Hepatocyte (in vitro differentiated cells): ENCODE data around the gene NR1D2. TPM values are rescaled to one million over a fixed set of nuclear protein-coding genes. Genes with fewer than 3 reads are reported as not detected.
"Not testable (repeated sequence)": the region's sequence is repeated elsewhere in the genome, so short reads cannot be mapped to it uniquely, and the experiment has no call there.

Experiments used
- DNase-seq: peaks from one replicate; pipeline ENCODE4 v3.0.0-alpha.2; 2016; ENCODE audit warnings: low spot score
- H2AFZ ChIP-seq: fragments of 200-600 bp; sonication (generic); 2 replicates; pipeline ENCODE4 v1.6.0; 2016; ENCODE audit warnings: antibody characterized with exemption, mild to moderate bottlenecking
- H3K27ac ChIP-seq: fragments of 200-600 bp; sonication (generic); 2 replicates; pipeline ENCODE4 v1.5.1; 2016; ENCODE audit warnings: mild to moderate bottlenecking
- H3K27me3 ChIP-seq: fragments of 200-600 bp; sonication (generic); 2 replicates; pipeline ENCODE4 v1.6.1; 2016
- H3K36me3 ChIP-seq: fragments of 200-600 bp; sonication (generic); replicated peaks from 2 replicates; pipeline ENCODE4 v1.5.1; 2016; ENCODE audit warnings: low read depth; ENCODE audit not compliant: insufficient read depth
- H3K4me1 ChIP-seq: fragments of 200-600 bp; sonication (generic); 2 replicates; pipeline ENCODE4 v1.5.1; 2016; ENCODE audit warnings: mild to moderate bottlenecking, moderate library complexity; ENCODE audit not compliant: insufficient read depth
- H3K4me2 ChIP-seq: fragments of 200-600 bp; sonication (generic); 2 replicates; pipeline ENCODE4 v1.6.0; 2016
- H3K4me3 ChIP-seq: fragments of 200-600 bp; sonication (generic); 2 replicates; pipeline ENCODE4 v1.5.1; 2016; ENCODE audit warnings: mild to moderate bottlenecking
- H3K79me2 ChIP-seq: fragments of 200-600 bp; sonication (generic); 2 replicates; pipeline ENCODE4 v1.6.0; 2017; ENCODE audit warnings: mild to moderate bottlenecking
- H3K9me2 ChIP-seq: fragments of 200-600 bp; sonication (generic); replicated peaks from 2 replicates; pipeline ENCODE4 v1.6.0; 2017; ENCODE audit warnings: mild to moderate bottlenecking; ENCODE audit not compliant: insufficient read depth
- H3K9me3 ChIP-seq: fragments of 200-600 bp; sonication (generic); 2 replicates; pipeline ENCODE4 v1.5.1; 2016; ENCODE audit warnings: low read depth, mild to moderate bottlenecking
- H4K20me1 ChIP-seq: fragments of 200-600 bp; sonication (generic); 2 replicates; pipeline ENCODE4 v1.6.0; 2016; ENCODE audit warnings: mild to moderate bottlenecking; ENCODE audit not compliant: insufficient read depth, poor library complexity, severe bottlenecking
- EZH2 ChIP-seq: fragments of 200-600 bp; sonication (generic); IDR thresholded peaks from 2 replicates; pipeline ENCODE4 v1.6.1; 2016; ENCODE audit warnings: antibody characterized with exemption, mild to moderate bottlenecking, borderline replicate concordance
- EZH2phosphoT487 ChIP-seq: fragments of 200-600 bp; sonication (generic); IDR thresholded peaks from one replicate; pipeline ENCODE4 v1.6.1; 2018; ENCODE audit warnings: antibody characterized with exemption, mild to moderate bottlenecking, low read depth, moderate library complexity; ENCODE audit not compliant: unreplicated experiment, severe bottlenecking
- WGBS: methylation state at CpG from one replicate; pipeline ENCODE4 v1.1.6; 2016; ENCODE audit warnings: low lambda C conversion rate; ENCODE audit errors: missing lambda C conversion rate; 5-methylcytosine and 5-hydroxymethylcytosine counted together
- polyA plus RNA-seq: library from polyadenylated mRNA; unstranded; fragments of >200 nt; fragmentation: Nextera tagmentation; extraction: Ambion mirVana; gene quantifications from 2 replicates; pipeline ENCODE4 v1.2.1, GENCODE V29; 2016
- total RNA-seq: library from RNA; depleted of rRNA; stranded (reverse); fragments of >200 nt; gene quantifications from 2 replicates; pipeline ENCODE4 v1.2.3, GENCODE V29; 2014
- TF ChIP-seq, protein P1 (sequence below): fragments of 200-600 bp; sonication (generic); IDR thresholded peaks from 2 replicates; pipeline ENCODE4 v1.5.1; 2016; ENCODE audit warnings: antibody characterized with exemption, mild to moderate bottlenecking; ENCODE audit not compliant: poor library complexity

The NR1D2 gene
- total and polyA plus RNA-seq, 2 experiments from 2014 or later = 6.8 to 18.3 TPM

DNA sequence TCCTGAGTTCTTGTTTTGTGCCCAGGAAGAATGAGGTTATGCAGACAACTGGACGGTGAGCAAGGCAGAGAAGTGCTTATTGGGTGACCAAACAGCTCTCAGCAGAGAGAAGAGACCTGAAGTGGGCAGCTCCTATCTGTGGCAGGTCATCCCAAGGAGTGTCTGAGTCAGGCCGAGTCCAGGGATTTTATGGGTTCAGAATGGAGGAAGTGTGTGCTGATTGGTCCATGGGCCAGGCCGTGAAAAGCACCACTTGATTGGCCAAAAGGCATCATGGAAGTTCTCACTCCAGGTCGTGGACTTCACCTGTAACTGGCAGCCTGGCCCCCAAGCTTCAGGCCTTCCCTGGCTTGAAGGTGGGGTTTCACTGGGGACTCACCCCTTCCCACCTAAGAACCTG is 74.5 kb downstream of the NR1D2 start:
- Histone ChIP-seq H3K79me2 (no peaks in the 10 kb centered on the region), H3K4me2 (no peak overlapping the region), H3K4me1 (no peaks in the 10 kb centered on the region), H3K27ac (no peak overlapping the region), H3K27me3 (no peaks in the 10 kb centered on the region), H3K36me3 (no peaks in the 10 kb centered on the region), H3K9me2 (no peaks in the 10 kb centered on the region), H2AFZ (no peak overlapping the region), H3K9me3 (no peaks in the 10 kb centered on the region), H4K20me1 (no peaks in the 10 kb centered on the region), H3K4me3 (no peak overlapping the region)
- no peak for DNase-seq
- TF ChIP-seq, protein P1, sequence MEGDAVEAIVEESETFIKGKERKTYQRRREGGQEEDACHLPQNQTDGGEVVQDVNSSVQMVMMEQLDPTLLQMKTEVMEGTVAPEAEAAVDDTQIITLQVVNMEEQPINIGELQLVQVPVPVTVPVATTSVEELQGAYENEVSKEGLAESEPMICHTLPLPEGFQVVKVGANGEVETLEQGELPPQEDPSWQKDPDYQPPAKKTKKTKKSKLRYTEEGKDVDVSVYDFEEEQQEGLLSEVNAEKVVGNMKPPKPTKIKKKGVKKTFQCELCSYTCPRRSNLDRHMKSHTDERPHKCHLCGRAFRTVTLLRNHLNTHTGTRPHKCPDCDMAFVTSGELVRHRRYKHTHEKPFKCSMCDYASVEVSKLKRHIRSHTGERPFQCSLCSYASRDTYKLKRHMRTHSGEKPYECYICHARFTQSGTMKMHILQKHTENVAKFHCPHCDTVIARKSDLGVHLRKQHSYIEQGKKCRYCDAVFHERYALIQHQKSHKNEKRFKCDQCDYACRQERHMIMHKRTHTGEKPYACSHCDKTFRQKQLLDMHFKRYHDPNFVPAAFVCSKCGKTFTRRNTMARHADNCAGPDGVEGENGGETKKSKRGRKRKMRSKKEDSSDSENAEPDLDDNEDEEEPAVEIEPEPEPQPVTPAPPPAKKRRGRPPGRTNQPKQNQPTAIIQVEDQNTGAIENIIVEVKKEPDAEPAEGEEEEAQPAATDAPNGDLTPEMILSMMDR = no peak
- no peak for TF ChIP-seq EZH2phosphoT487
- no peak for TF ChIP-seq EZH2
- WGBS = 84% methylated on average over 4 of the region's 4 CpGs

DNA sequence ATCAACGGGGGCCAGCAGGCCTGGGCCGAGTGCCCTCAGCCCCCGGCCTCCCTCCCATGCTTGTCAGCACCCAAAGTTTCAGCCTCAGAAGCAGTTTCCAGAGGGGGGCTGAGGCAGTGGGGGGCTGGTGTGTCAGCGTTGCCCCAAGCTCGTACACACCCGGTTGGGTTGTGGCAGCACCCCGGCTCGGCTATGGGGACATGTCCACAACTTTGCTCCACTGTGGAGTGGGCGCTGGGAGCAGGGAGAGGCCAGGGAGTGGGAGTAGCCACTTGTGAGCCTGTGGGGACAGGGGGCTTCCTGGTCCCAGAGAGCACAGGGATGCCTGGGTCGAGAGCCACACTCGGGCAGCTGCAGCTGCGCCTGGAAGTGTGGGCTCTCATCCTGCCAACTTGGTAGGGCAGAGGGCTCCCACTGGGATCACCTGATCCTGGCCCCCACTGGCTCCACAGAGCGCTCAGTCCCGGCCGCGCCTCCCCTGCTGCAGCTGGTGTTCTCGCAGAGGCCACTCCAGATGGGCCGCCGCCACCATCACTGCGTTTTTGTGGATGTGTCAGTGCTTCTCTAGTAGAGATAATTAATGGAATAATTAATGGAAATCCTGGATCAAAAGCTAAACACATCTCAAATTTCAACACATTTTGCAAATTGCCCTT is 75.1 kb downstream of the NR1D2 start:
- WGBS = 95% methylated on average over 20 of the region's 20 CpGs
- Histone ChIP-seq H3K27ac (no peak overlapping the region), H3K79me2 (no peaks in the 10 kb centered on the region), H3K4me2 (no peak overlapping the region), H3K9me3 (no peaks in the 10 kb centered on the region), H2AFZ (no peak overlapping the region), H3K9me2 (no peaks in the 10 kb centered on the region), H3K36me3 (no peaks in the 10 kb centered on the region), H4K20me1 (no peaks in the 10 kb centered on the region), H3K4me3 (no peak overlapping the region), H3K27me3 (no peaks in the 10 kb centered on the region), H3K4me1 (no peaks in the 10 kb centered on the region)
- DNase-seq = no peak
- TF ChIP-seq EZH2 (no peak), EZH2phosphoT487 (no peak)
- TF ChIP-seq, protein P1 = no peak

DNA sequence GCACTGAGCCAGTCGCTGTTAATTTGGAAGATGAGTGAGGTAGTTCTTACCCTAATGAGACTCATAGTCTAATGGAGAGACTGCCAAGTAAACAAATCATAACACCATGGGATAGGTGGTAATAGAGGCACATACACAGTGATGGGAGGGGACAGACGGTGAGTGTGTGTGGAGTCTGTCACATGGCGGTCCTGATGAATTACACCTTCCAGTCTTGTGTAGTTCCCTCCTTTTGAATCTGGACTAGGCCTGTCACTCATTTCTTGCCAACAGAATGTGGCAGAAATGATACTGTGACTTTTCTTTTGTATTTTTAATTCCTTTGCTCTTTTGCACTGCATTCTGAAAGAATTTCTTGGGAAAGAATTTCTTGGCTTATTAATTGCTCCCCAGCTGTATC is 78.1 kb downstream of the NR1D2 start:
- no peak for DNase-seq
- Histone ChIP-seq H3K4me2 (no peak overlapping the region), H3K79me2 (no peaks in the 10 kb centered on the region), H3K4me1 (no peaks in the 10 kb centered on the region), H3K4me3 (no peak overlapping the region), H2AFZ (no peak overlapping the region), H3K9me2 (no peaks in the 10 kb centered on the region), H3K27me3 (no peaks in the 10 kb centered on the region), H3K36me3 (no peaks in the 10 kb centered on the region), H4K20me1 (no peaks in the 10 kb centered on the region), H3K9me3 (no peaks in the 10 kb centered on the region), H3K27ac (no peak overlapping the region)
- WGBS = 82% methylated on average over 3 of the region's 3 CpGs
- TF ChIP-seq, protein P1 = no peak

DNA sequence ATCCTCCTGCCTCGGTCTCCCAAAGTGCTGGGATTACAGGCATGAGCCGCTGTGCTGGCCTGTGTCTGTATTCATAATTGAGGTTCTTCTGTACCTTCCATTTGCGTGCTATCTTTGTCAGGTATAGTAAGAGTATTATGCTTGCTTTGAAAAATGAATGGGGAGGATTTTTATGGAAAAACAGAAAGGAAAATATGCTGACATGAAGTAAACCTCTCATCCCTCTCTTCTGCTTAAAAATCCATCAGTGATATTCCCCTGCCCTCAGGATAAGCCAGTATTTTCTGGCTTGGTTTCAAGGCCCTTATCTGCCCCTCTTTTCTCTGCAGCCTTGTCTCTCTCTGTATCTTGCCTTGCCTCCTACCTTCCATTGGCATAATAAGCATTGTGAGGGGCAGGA is 80.7 kb downstream of the NR1D2 start:
- Histone ChIP-seq H3K4me3 (no peak overlapping the region), H3K27ac (no peak overlapping the region)
- WGBS = 93% methylated on average over 3 of the region's 3 CpGs

DNA sequence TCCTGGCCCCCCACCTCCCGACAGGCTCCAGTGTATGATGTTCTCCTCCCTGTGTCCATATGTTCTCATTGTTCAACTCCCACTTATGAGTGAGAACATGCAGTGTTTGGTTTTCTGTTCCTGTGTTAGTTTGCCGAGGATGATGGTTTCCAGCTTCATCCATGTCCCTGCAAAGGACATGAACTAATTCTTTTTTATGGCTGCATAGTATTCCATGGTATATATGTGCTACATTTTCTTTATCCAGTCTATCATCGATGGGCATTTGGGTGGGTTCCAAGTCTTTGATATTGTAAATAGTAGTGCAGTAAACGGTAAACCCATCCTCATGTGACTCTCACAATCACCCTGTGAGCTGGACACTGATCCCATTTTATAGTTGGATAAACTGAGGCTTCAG is 81.6 kb downstream of the NR1D2 start:
- 96% methylated on average over 4 of the region's 4 CpGs for WGBS
- DNase-seq, H3K36me3 ChIP-seq, H3K4me2 ChIP-seq, H3K9me3 ChIP-seq, H2AFZ ChIP-seq, H3K79me2 ChIP-seq, H3K4me1 ChIP-seq, H3K27ac ChIP-seq, H4K20me1 ChIP-seq, H3K27me3 ChIP-seq, H3K9me2 ChIP-seq, H3K4me3 ChIP-seq: not testable (repeated sequence)

More for the DNA sequence above, 80.7 kb downstream of the NR1D2 start:
- Histone ChIP-seq H3K79me2 (no peaks in the 10 kb centered on the region), H3K9me3 (no peaks in the 10 kb centered on the region), H3K4me1 (no peaks in the 10 kb centered on the region), H3K9me2 (no peaks in the 10 kb centered on the region), H3K4me2 (no peak overlapping the region), H4K20me1 (no peaks in the 10 kb centered on the region), H3K27me3 (no peaks in the 10 kb centered on the region), H3K36me3 (no peaks in the 10 kb centered on the region), H2AFZ (no peak overlapping the region)
- DNase-seq = no peak
- TF ChIP-seq, protein P1 = no peak
- no peak for TF ChIP-seq EZH2phosphoT487
- TF ChIP-seq EZH2 = no peak
